H1 (cell line): ENCODE measurements around the gene SHROOM3. TPM values are rescaled to one million over a fixed set of nuclear protein-coding genes. Genes with fewer than 3 reads are reported as not detected.
A peak's percentile ranks its signal among the peaks of the same experiment; 100 is the strongest.

Source experiments
- CTCF ChIA-PET: fragments of 300-600 bp; sonication (Branson Sonifier 250); formaldehyde crosslinking; loops from one replicate; lab custom pipeline; 2021; ENCODE audit not compliant: partially characterized antibody; lab: Charles Lee
- POLR2A ChIA-PET: fragments of 300-600 bp; sonication (Branson Sonifier 250); formaldehyde crosslinking; loops from one replicate; lab custom pipeline; 2021; ENCODE audit warnings: inconsistent platforms; ENCODE audit not compliant: partially characterized antibody; lab: Charles Lee
- DNase-seq, 2 experiments: peaks; one replicate each; pipeline versions ENCODE4 v3.0.0 to v3.0.0-alpha.2; 2010 to 2022; ENCODE audit warnings: low spot score in 2 of 2, low read depth in 1 of 2, mixed read lengths in 1 of 2
- FAIRE-seq: peaks from 2 replicates; lab custom pipeline; 2011; peaks lifted over from hg19 to GRCh38; lab: Jason Lieb, UNC
- H2AFZ ChIP-seq: 2 replicates; pipeline ENCODE4 v1.8.1; 2012; ENCODE audit warnings: low read length, inconsistent platforms
- H2AK5ac ChIP-seq: 2 replicates; pipeline ENCODE4 v1.6.1; 2013; ENCODE audit warnings: low read depth, low read length
- H2BK120ac ChIP-seq: replicated peaks from 2 replicates; pipeline ENCODE3; 2013; ENCODE audit warnings: low read depth, low read length, inconsistent platforms
- H2BK12ac ChIP-seq: 2 replicates; pipeline ENCODE4 v1.6.1; 2013; ENCODE audit warnings: low read depth, low read length
- H2BK15ac ChIP-seq: 2 replicates; pipeline ENCODE4 v1.6.1; 2013; ENCODE audit warnings: low read length
- H2BK20ac ChIP-seq: 2 replicates; pipeline ENCODE4 v1.6.1; 2013; ENCODE audit warnings: low read length
- H2BK5ac ChIP-seq: 2 replicates; pipeline ENCODE4 v1.6.1; 2013; ENCODE audit warnings: low read depth, low read length
- H3K14ac ChIP-seq: 2 replicates; pipeline ENCODE4 v1.6.1; 2013; ENCODE audit warnings: inconsistent platforms; ENCODE audit not compliant: insufficient read length
- H3K18ac ChIP-seq: 2 replicates; pipeline ENCODE4 v1.6.1; 2013; ENCODE audit warnings: low read length; ENCODE audit errors: extremely low read depth
- H3K23ac ChIP-seq: 2 replicates; pipeline ENCODE4 v1.6.1; 2013; ENCODE audit warnings: inconsistent platforms; ENCODE audit not compliant: insufficient read length
- H3K23me2 ChIP-seq: 2 replicates; pipeline ENCODE4 v1.6.1; 2013; ENCODE audit warnings: low read depth, low read length
- H3K27ac ChIP-seq: 2 replicates; pipeline ENCODE4 v1.6.1; 2011; ENCODE audit warnings: low read depth, low read length, inconsistent platforms
- H3K27me3 ChIP-seq, 4 experiments: replicated peaks in 1 of 4; 1 replicate in 1 of 4; 2 replicates in 3 of 4; pipeline versions ENCODE4 v1.6.1 to v1.8.1; 2011 to 2013; ENCODE audit warnings: low read length in 3 of 4, mild to moderate bottlenecking in 3 of 4, inconsistent platforms in 2 of 4, mixed read lengths in 2 of 4, moderate library complexity in 1 of 4; ENCODE audit not compliant: control insufficient read depth in 3 of 4, insufficient read depth in 3 of 4; ENCODE audit errors: extremely low read depth in 1 of 4
- H3K36me3 ChIP-seq, 4 experiments: 2 replicates each; pipeline versions ENCODE4 v1.6.1 to v1.8.1; 2011 to 2013; ENCODE audit warnings: mild to moderate bottlenecking in 4 of 4, low read length in 3 of 4, moderate library complexity in 2 of 4, control low read depth in 1 of 4, inconsistent platforms in 1 of 4; ENCODE audit not compliant: insufficient read depth in 4 of 4, control insufficient read depth in 2 of 4
- H3K4ac ChIP-seq: replicated peaks from 2 replicates; pipeline ENCODE3; 2013; ENCODE audit warnings: low read length, low read depth, mixed read lengths, inconsistent platforms; ENCODE audit not compliant: insufficient read length
- H3K4me1 ChIP-seq, 4 experiments: replicated peaks in 1 of 4; 1 replicate in 1 of 4; 2 replicates in 3 of 4; pipeline versions ENCODE4 v1.6.1 to v1.8.1; 2011 to 2013; ENCODE audit warnings: low read length in 3 of 4, inconsistent platforms in 2 of 4, mixed read lengths in 1 of 4; ENCODE audit not compliant: insufficient read depth in 4 of 4, control insufficient read depth in 3 of 4
- H3K4me2 ChIP-seq, 2 experiments: 2 replicates each; pipeline versions ENCODE4 v1.6.1 to v1.8.1; 2011 to 2013; ENCODE audit warnings: low read depth in 2 of 2, low read length in 2 of 2, control low read depth in 1 of 2, inconsistent platforms in 1 of 2, mild to moderate bottlenecking in 1 of 2; ENCODE audit not compliant: insufficient read depth in 1 of 2
- H3K4me3 ChIP-seq, 4 experiments: fragments of 200-600, 300-600 bp in 1 of 4; sonication (generic), shearing (Covaris generic), sonication (Bioruptor Twin) in 1 of 4; 2 replicates each; pipeline versions ENCODE4 v1.5.1 to v1.8.1; 2011 to 2016; ENCODE audit warnings: low read length in 4 of 4, low read depth in 3 of 4, control low read depth in 2 of 4, inconsistent platforms in 2 of 4, mild to moderate bottlenecking in 2 of 4, mixed read lengths in 1 of 4, moderate library complexity in 1 of 4; ENCODE audit not compliant: insufficient read depth in 2 of 4; ENCODE audit errors: extremely low read depth in 1 of 4
- H3K56ac ChIP-seq: replicated peaks from 2 replicates; pipeline ENCODE3; 2013; ENCODE audit warnings: low read depth, mild to moderate bottlenecking, mixed read lengths, low read length, inconsistent platforms; ENCODE audit not compliant: insufficient read length
- H3K79me1 ChIP-seq: 2 replicates; pipeline ENCODE4 v1.6.1; 2013; ENCODE audit warnings: low read depth, low read length, control low read depth
- H3K79me2 ChIP-seq, 2 experiments: 2 replicates each; pipeline versions ENCODE4 v1.6.1 to v1.8.1; 2012 to 2013; ENCODE audit warnings: low read length in 2 of 2, mild to moderate bottlenecking in 2 of 2, inconsistent platforms in 1 of 2; ENCODE audit not compliant: insufficient read depth in 2 of 2, control insufficient read depth in 1 of 2
- H3K9ac ChIP-seq, 4 experiments: replicated peaks in 1 of 4; 1 replicate in 1 of 4; 2 replicates in 3 of 4; pipeline versions ENCODE4 v1.6.1 to v1.8.1; 2011 to 2013; ENCODE audit warnings: low read depth in 3 of 4, low read length in 3 of 4, control low read depth in 2 of 4, mild to moderate bottlenecking in 2 of 4, moderate library complexity in 2 of 4, inconsistent platforms in 1 of 4; ENCODE audit errors: extremely low read depth in 1 of 4
- H3K9me3 ChIP-seq, 2 experiments: 2 replicates each; pipeline versions ENCODE4 v1.6.1 to v1.8.1; 2012 to 2013; ENCODE audit warnings: mild to moderate bottlenecking in 2 of 2, moderate library complexity in 2 of 2, control low read depth in 1 of 2, inconsistent platforms in 1 of 2, low read depth in 1 of 2, low read length in 1 of 2, mixed read lengths in 1 of 2; ENCODE audit not compliant: insufficient read depth in 2 of 2
- H4K20me1 ChIP-seq, 2 experiments: replicated peaks in 1 of 2; 2 replicates each; pipeline versions ENCODE3 to v1.8.1; 2011 to 2013; ENCODE audit warnings: inconsistent platforms in 2 of 2, low read length in 2 of 2, mild to moderate bottlenecking in 1 of 2; ENCODE audit not compliant: insufficient read depth in 2 of 2, control insufficient read depth in 1 of 2
- H4K5ac ChIP-seq: 2 replicates; pipeline ENCODE4 v1.6.1; 2013; ENCODE audit warnings: low read length, low read depth, mixed read lengths, inconsistent platforms; ENCODE audit not compliant: insufficient read length
- H4K8ac ChIP-seq: 2 replicates; pipeline ENCODE4 v1.8.0; 2013; ENCODE audit warnings: mild to moderate bottlenecking, moderate library complexity, low read length, inconsistent platforms; ENCODE audit not compliant: insufficient read depth; ENCODE audit errors: extremely low read depth
- H4K91ac ChIP-seq: replicated peaks from 2 replicates; pipeline ENCODE3; 2013; ENCODE audit warnings: low read length, mixed read lengths, inconsistent platforms; ENCODE audit not compliant: insufficient read length
- ATF3 ChIP-seq: IDR thresholded peaks from 2 replicates; pipeline ENCODE4 v1.6.1; 2011; ENCODE audit warnings: low read depth, mild to moderate bottlenecking, low read length; ENCODE audit not compliant: insufficient read depth
- RAD21 ChIP-seq, 2 experiments: IDR thresholded peaks in 1 of 2; conservative IDR thresholded peaks in 1 of 2; 2 replicates each; pipeline ENCODE4 v1.6.1; 2011; ENCODE audit warnings: low read depth in 2 of 2, low read length in 2 of 2, improper control_type of control experiment in 1 of 2, inconsistent platforms in 1 of 2, mild to moderate bottlenecking in 1 of 2, moderate library complexity in 1 of 2
- SAP30 ChIP-seq: fragments of 300-600 bp; sonication (generic); IDR thresholded peaks from 2 replicates; pipeline ENCODE4 v1.7.1; 2012; ENCODE audit warnings: low read length, moderate library complexity, mild to moderate bottlenecking, inconsistent platforms; ENCODE audit not compliant: insufficient read depth, insufficient replicate concordance
- WGBS, 2 experiments: shearing (Covaris generic) in 1 of 2; methylation state at CpG; one replicate each; pipeline versions ENCODE4 v1.1.6 to v1.1.7; 2013 to 2015; ENCODE audit warnings: low lambda C conversion rate in 2 of 2, mixed read lengths in 2 of 2, inconsistent platforms in 1 of 2, low coverage in 1 of 2, missing lambda C conversion rate in 1 of 2; ENCODE audit not compliant: insufficient replicate concordance in 2 of 2, insufficient coverage in 1 of 2, insufficient read length in 1 of 2; ENCODE audit errors: extremely low coverage in 1 of 2, missing lambda C conversion rate in 1 of 2; 5-methylcytosine and 5-hydroxymethylcytosine counted together
- polyA plus RNA-seq, 7 experiments: library from polyadenylated mRNA; depleted of rRNA in 3 of 7; stranded (reverse) in 5 of 7; unstranded in 2 of 7; fragments of >200 nt in 5 of 7; fragments of 200-250 nt in 2 of 7; gene quantifications; 1 replicate in 5 of 7; 2 replicates in 1 of 7; 4 replicates in 1 of 7; pipeline versions ENCODE4 v1.2.1 to v1.2.3, GENCODE V29; 2011 to 2013; ENCODE audit warnings: missing spikeins in 2 of 7, mixed read lengths in 2 of 7
- total RNA-seq: library from RNA; stranded (reverse); fragmentation: NEBNext Ultra II Directional; extraction: Animal tissue kit (Norgen Biotek cat#: 25700); gene quantifications from 2 replicates; pipeline ENCODE4 v1.2.1, GENCODE V29; 2021

Gene SHROOM3
- total and polyA plus RNA-seq, 2 of the 8 experiments (the other 6 are each of a cell fraction or from before 2014, with no cell fraction given): 15.8 to 34.0 TPM

GRCh38 chr4:76563454-76564122, 128.6 kb downstream of the SHROOM3 start:
- Histone ChIP-seq H3K9ac (no peak overlapping the region), H3K23ac (no peak overlapping the region), H3K4me3 (no peak overlapping the region), H2AK5ac (no peak overlapping the region), H3K36me3 (no peaks in the 10 kb centered on the region), H4K20me1 (no peaks in the 10 kb centered on the region), H3K27me3 (no peaks in the 10 kb centered on the region), H2BK120ac (no peak overlapping the region), H3K79me1 (no peaks in the 10 kb centered on the region), H3K4ac (no peak overlapping the region), H3K79me2 (no peaks in the 10 kb centered on the region), H2BK12ac (peak overlapping the region; percentile 20; the same call in 1 of the 2 replicates), H3K56ac (no peak overlapping the region), H3K27ac (no peak overlapping the region), H3K4me1 (peaks cover 3 to 17% (median 13%) of the 10 kb centered on the region in 4 experiments), H2BK5ac (no peak overlapping the region; the same call in 1 of the 2 replicates), H3K9me3 (no peaks in the 10 kb centered on the region), H2AFZ (no peak overlapping the region), H3K4me2 (no peak overlapping the region), H3K23me2 (no peaks in the 10 kb centered on the region), H3K14ac (no peak overlapping the region), H4K8ac (no peak overlapping the region), H4K91ac (peak overlapping the region; percentile 75), H2BK15ac (no peak overlapping the region; the same call in 1 of the 2 replicates), H3K18ac (no peak overlapping the region), H2BK20ac (peak overlapping the region; percentile 34; the same call in 1 of the 2 replicates), H4K5ac (no peak overlapping the region)
- DNase-seq: no peak
- POLR2A ChIA-PET: interaction anchor here (0.6 to 1.3 kb wide), 3 partner anchors 8 to 35 kb away, joined by 3 to 5 read pairs (median 3); no protein-coding TSS in a partner anchor
- WGBS, 2 experiments: 90% methylated on average over 7 of the region's 7 CpGs; no CpG with 5 or more reads in 1 of the 2 experiments
- TF ChIP-seq ATF3 (no peak), RAD21 (IDR thresholded peaks at IDR 0.05 in 1 of 2, conservative IDR thresholded peaks at IDR 0.05 in 1 of 2; ENCODE audit: low read depth in 2 of 2, low read length in 2 of 2) (peak in 1 of 2 experiments; percentile 27; a peak in 2 of 4 replicates), SAP30 (no peak)
- FAIRE-seq: peak; percentile 48
- CTCF ChIA-PET: interaction anchor here (0.7 to 2.3 kb wide), 7 partner anchors 12 to 186 kb away, joined by 3 to 4 read pairs (median 4); no protein-coding TSS in a partner anchor
